PC-9 (cell line): Measurements from ENCODE around the gene RUNX2. TPM values are rescaled to one million over a fixed set of nuclear protein-coding genes. Genes with fewer than 3 reads are reported as not detected.

Source experiments
- BruUV-seq: library from RNA; stranded (reverse); fragments of 400-500 nt; replicated peaks from 2 replicates; lab custom pipeline; 2021; lab: Mats Ljungman, UMichigan
- CTCF ChIA-PET: fragments of 300-600 bp; sonication (Branson Sonifier 250); formaldehyde crosslinking; loops from one replicate; lab custom pipeline; 2022; ENCODE audit warnings: antibody characterized with exemption; lab: Charles Lee
- POLR2A ChIA-PET: fragments of 300-600 bp; sonication (Branson Sonifier 250); formaldehyde crosslinking; loops from one replicate; lab custom pipeline; 2022; ENCODE audit warnings: antibody characterized with exemption; ENCODE audit not compliant: unreplicated experiment; lab: Charles Lee
- DNase-seq, 2 experiments: peaks; one replicate each; pipeline versions ENCODE4 v3.0.0 to v3.0.0-alpha.2; 2015 to 2022; ENCODE audit warnings: mixed read lengths in 1 of 2
- H2AFZ ChIP-seq: fragments of 200-600 bp; sonication (generic); 2 replicates; pipeline ENCODE4 v1.8.1; 2017; ENCODE audit warnings: antibody characterized with exemption
- H3F3A ChIP-seq: fragments of 200-600 bp; sonication (generic); 2 replicates; pipeline ENCODE4 v1.8.1; 2017; ENCODE audit warnings: antibody characterized with exemption, mild to moderate bottlenecking, low read depth; ENCODE audit not compliant: insufficient read depth
- H3K27ac ChIP-seq: fragments of 200-600 bp; sonication (generic); 2 replicates; pipeline ENCODE4 v1.6.1; 2016; ENCODE audit warnings: mixed run types
- H3K27me3 ChIP-seq: fragments of 200-600 bp; sonication (generic); 2 replicates; pipeline ENCODE4 v1.6.1; 2016; ENCODE audit warnings: low read depth, mixed run types; ENCODE audit not compliant: insufficient read depth
- H3K36me3 ChIP-seq: fragments of 200-600 bp; sonication (generic); 2 replicates; pipeline ENCODE4 v1.6.1; 2016; ENCODE audit warnings: low read depth, mixed run types
- H3K4me1 ChIP-seq: fragments of 200-600 bp; sonication (generic); replicated peaks from 2 replicates; pipeline ENCODE4 v1.6.1; 2016; ENCODE audit warnings: mixed run types; ENCODE audit not compliant: insufficient read depth
- H3K4me2 ChIP-seq: fragments of 200-600 bp; sonication (generic); 2 replicates; pipeline ENCODE4 v1.6.1; 2017; ENCODE audit warnings: mixed run types
- H3K4me3 ChIP-seq: fragments of 200-600 bp; sonication (generic); 2 replicates; pipeline ENCODE4 v1.6.1; 2016; ENCODE audit warnings: mixed run types
- H3K79me2 ChIP-seq: fragments of 200-600 bp; sonication (generic); 2 replicates; pipeline ENCODE4 v1.6.1; 2017; ENCODE audit warnings: low read depth, mixed run types
- H3K9me2 ChIP-seq: fragments of 200-600 bp; sonication (generic); 2 replicates; pipeline ENCODE4 v1.8.1; 2017; ENCODE audit warnings: mild to moderate bottlenecking; ENCODE audit not compliant: insufficient read depth
- H3K9me3 ChIP-seq: fragments of 200-600 bp; sonication (generic); 2 replicates; pipeline ENCODE4 v1.8.1; 2016; ENCODE audit warnings: low read depth; ENCODE audit not compliant: insufficient read depth
- H4K20me1 ChIP-seq: fragments of 200-600 bp; sonication (generic); 2 replicates; pipeline ENCODE4 v1.8.1; 2017; ENCODE audit not compliant: insufficient read depth
- EZH2 ChIP-seq: fragments of 200-600 bp; sonication (generic); IDR thresholded peaks from 2 replicates; pipeline ENCODE4 v1.8.0; 2017; ENCODE audit warnings: antibody characterized with exemption, low read depth
- intact Hi-C: fragments of 100-400 bp; cut with micrococcal nuclease; formaldehyde crosslinking; loops from one replicate; pipeline ENCODE4 v1.10.0; 2022; ENCODE audit not compliant: unreplicated experiment
- total RNA-seq: library from RNA; stranded (reverse); gene quantifications from 2 replicates; pipeline ENCODE4 v1.2.3, GENCODE V29; 2021
- TF ChIP-seq, protein P1 (sequence below): fragments of 200-600 bp; sonication (generic); conservative IDR thresholded peaks from 2 replicates; pipeline ENCODE4 v1.6.1; 2017; ENCODE audit warnings: mixed run types, antibody characterized with exemption, mild to moderate bottlenecking, moderate library complexity

Gene RUNX2
- total RNA-seq, 1 experiment from 2014 or later: 12.5 TPM

DNA sequence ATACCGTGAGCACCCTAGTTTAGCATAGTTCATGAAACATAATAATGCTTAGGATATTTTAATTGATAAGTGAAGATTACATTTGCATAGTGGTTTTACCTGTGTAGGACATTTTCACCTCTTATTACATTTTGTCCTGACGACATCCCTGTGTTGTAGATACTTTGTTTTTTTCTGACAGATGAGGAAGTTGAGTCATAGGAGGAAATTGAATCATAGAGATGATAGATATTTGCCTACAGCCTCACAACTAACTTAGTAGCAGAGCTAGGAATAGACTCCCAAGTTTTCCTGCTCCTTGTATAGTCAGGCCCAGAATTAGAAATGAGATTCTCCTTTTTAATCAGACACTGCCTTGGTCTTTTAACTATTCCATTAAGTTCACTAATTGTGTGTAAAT, 150.1 kb downstream of the RUNX2 start:
- DNase-seq: peak in 1 of 2 experiments; percentile 83
- no peaks in the 10 kb centered on the region; the same call in 1 of the 2 replicates for H3K9me2 ChIP-seq
- H3K27ac ChIP-seq: peak overlapping the region; percentile 73
- H3F3A ChIP-seq: peaks cover 22% of the 10 kb centered on the region; the same call in 1 of the 2 replicates
- no peak overlapping the region for H2AFZ ChIP-seq
- H4K20me1 ChIP-seq: no peaks in the 10 kb centered on the region
- POLR2A ChIA-PET: no interaction called here
- H3K4me3 ChIP-seq: 0 out of 2 replicates have a peak overlapping the region, but pooled peaks have one; percentile 6
- H3K36me3 ChIP-seq: peaks cover 4% of the 10 kb centered on the region; the same call in 1 of the 2 replicates
- BruUV-seq: no TSS peak
- H3K27me3 ChIP-seq: no peaks in the 10 kb centered on the region
- CTCF ChIA-PET: no interaction called here
- H3K79me2 ChIP-seq: no peaks in the 10 kb centered on the region
- no peaks in the 10 kb centered on the region for H3K9me3 ChIP-seq
- TF ChIP-seq, protein P1, sequence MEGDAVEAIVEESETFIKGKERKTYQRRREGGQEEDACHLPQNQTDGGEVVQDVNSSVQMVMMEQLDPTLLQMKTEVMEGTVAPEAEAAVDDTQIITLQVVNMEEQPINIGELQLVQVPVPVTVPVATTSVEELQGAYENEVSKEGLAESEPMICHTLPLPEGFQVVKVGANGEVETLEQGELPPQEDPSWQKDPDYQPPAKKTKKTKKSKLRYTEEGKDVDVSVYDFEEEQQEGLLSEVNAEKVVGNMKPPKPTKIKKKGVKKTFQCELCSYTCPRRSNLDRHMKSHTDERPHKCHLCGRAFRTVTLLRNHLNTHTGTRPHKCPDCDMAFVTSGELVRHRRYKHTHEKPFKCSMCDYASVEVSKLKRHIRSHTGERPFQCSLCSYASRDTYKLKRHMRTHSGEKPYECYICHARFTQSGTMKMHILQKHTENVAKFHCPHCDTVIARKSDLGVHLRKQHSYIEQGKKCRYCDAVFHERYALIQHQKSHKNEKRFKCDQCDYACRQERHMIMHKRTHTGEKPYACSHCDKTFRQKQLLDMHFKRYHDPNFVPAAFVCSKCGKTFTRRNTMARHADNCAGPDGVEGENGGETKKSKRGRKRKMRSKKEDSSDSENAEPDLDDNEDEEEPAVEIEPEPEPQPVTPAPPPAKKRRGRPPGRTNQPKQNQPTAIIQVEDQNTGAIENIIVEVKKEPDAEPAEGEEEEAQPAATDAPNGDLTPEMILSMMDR: no peak
- peak overlapping the region; percentile 49 for H3K4me2 ChIP-seq
- H3K4me1 ChIP-seq: peaks cover 36% of the 10 kb centered on the region
- intact Hi-C loops: no loop called here

DNA sequence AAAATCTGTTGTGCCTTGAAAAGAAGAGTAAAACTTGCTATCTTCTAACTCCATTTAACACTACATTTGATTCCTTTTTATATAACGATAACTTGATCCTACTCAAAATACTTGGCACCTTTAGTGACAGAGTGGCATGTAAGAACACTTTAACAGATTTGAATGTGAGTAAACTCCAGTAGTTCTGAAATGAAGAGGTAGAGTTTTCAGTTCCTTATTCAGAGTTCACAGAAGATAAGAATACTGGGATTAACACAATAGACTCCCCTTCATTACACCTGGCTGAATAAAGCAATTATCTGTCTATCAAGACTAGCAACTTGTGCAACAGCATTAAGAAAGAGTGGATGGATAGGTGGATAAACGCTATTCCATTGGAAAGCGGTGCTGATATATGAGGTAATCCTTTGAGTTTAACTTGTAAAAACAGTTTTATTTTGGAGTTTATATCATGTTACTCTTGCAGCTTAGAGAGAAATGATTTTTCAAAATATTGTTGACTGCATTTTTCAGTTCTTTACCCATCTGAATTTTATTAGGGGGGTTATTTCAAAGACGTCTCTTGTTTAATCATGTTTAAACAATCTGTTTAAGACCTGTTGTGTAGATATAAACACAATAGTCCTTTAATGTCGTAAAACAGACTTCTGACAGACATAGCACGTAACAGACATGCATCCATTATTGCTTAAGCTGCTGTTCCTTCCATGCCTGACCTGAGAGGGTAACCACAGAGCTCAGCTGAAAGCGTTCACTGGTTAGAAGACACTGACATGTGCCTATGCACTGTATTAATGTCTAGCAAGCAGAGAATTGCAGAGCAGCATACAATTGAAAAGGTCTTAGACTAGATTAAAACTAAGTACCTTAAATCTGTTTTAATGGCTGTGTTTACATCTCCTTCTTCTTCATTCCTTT, 152.0 kb downstream of the RUNX2 start:
- Histone ChIP-seq H3K27ac (no peak overlapping the region), H2AFZ (no peak overlapping the region), H3K9me2 (no peaks in the 10 kb centered on the region), H3F3A (peaks cover 22% of the 10 kb centered on the region; the same call in 1 of the 2 replicates), H3K4me3 (no peak overlapping the region), H3K36me3 (peaks cover 4% of the 10 kb centered on the region; the same call in 1 of the 2 replicates), H4K20me1 (no peaks in the 10 kb centered on the region), H3K27me3 (no peaks in the 10 kb centered on the region), H3K4me2 (no peak overlapping the region), H3K79me2 (no peaks in the 10 kb centered on the region), H3K4me1 (peaks cover 36% of the 10 kb centered on the region), H3K9me3 (no peaks in the 10 kb centered on the region)
- no peak for DNase-seq
- TF ChIP-seq, protein P1: no peak
- TF ChIP-seq EZH2: no peak
- intact Hi-C loops: no loop called here
- CTCF ChIA-PET: no interaction called here
- no TSS peak for BruUV-seq
- POLR2A ChIA-PET: interaction anchor here (0.6 kb wide), 1 partner anchor 901 kb away, joined by 3 read pairs; no protein-coding TSS in a partner anchor

DNA sequence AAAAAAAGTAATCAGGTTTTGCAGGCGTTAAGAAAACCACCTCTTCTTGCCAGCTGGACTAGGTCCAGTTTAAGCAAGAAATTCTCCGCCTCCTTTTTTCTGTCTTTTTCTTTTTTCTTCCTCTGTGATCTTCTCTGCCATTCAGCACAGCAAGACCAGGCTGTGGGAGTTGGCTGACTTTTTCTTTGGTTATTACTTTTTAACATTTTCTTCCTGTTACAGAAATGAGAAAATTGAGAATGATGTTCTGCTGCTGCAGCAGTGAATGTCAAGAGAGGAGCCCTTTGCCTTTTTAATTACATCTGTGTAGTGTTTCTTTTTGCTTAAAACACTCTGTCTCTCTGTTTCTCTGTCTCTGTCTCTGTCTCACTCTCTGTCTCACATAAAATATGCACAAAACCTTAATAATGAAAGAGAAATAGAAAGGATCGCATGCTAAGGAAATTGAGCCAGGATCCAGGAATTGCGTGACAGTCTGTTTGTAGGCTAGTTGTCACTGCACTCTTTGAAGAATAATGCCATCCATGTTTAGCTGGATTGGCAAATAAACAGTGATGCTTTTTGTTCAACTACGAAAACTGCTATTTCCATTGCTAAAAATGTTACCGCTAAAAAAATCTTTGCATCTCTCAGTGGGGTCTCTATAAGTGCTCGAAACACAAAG, 152.8 kb downstream of the RUNX2 start:
- ChIA-PET POLR2A (no interaction called here), CTCF (no interaction called here)
- Histone ChIP-seq H3K9me2 (0 out of 2 replicates have a peak, but pooled peaks cover under 1% of the 10 kb centered on the region), H3K79me2 (no peaks in the 10 kb centered on the region), H3K4me3 (no peak overlapping the region), H3K27ac (no peak overlapping the region), H3K9me3 (no peaks in the 10 kb centered on the region), H2AFZ (no peak overlapping the region), H3K4me2 (no peak overlapping the region), H4K20me1 (no peaks in the 10 kb centered on the region), H3K27me3 (no peaks in the 10 kb centered on the region), H3F3A (peaks cover 22% of the 10 kb centered on the region; the same call in 1 of the 2 replicates), H3K4me1 (peaks cover 36% of the 10 kb centered on the region), H3K36me3 (peaks cover 4% of the 10 kb centered on the region; the same call in 1 of the 2 replicates)
- no TSS peak for BruUV-seq
- TF ChIP-seq EZH2: no peak
- TF ChIP-seq, protein P1: no peak
- intact Hi-C loops: no loop called here
- DNase-seq: no peak
